Bronchial epithelial cell (primary cell): Measurements from ENCODE around the gene LRRC19. TPM values are rescaled to one million over a fixed set of nuclear protein-coding genes. Genes with fewer than 3 reads are reported as not detected.

ENCODE experiments used
- DNase-seq: peaks from one replicate; pipeline ENCODE4 v3.0.0-alpha.2; 2010; ENCODE audit warnings: low read depth
- FAIRE-seq: peaks from 2 replicates; lab custom pipeline; 2011; peaks lifted over from hg19 to GRCh38; lab: Jason Lieb, UNC
- H3K27me3 ChIP-seq: 2 replicates; pipeline ENCODE4 v1.5.1; 2011; ENCODE audit warnings: low read length; ENCODE audit not compliant: control insufficient read depth, insufficient read depth
- H3K36me3 ChIP-seq: 2 replicates; pipeline ENCODE4 v1.5.1; 2011; ENCODE audit warnings: low read length; ENCODE audit not compliant: control insufficient read depth, insufficient read depth
- H3K4me3 ChIP-seq: 2 replicates; pipeline ENCODE4 v1.5.1; 2011; ENCODE audit warnings: mild to moderate bottlenecking, low read depth, low read length, control low read depth
- total RNA-seq: library from RNA; depleted of rRNA; stranded (reverse); fragments of >200 nt; gene quantifications from 2 replicates; pipeline ENCODE4 v1.2.1, GENCODE V29; 2014
- TF ChIP-seq, protein P1 (sequence below): IDR thresholded peaks from 2 replicates; pipeline ENCODE4 v1.5.1; 2011; ENCODE audit warnings: mild to moderate bottlenecking, moderate library complexity, low read length, control low read depth, inconsistent platforms; ENCODE audit not compliant: insufficient read depth, severe bottlenecking

The LRRC19 gene
- total RNA-seq, 1 donor from 2014 or later = not detected

GRCh38 chr9:26947736-26948135 is 57.7 kb downstream of the LRRC19 start:
- Histone ChIP-seq H3K4me3 (peak overlapping the region; percentile 65), H3K36me3 (no peaks in the 10 kb centered on the region), H3K27me3 (no peaks in the 10 kb centered on the region)
- TF ChIP-seq, protein P1, sequence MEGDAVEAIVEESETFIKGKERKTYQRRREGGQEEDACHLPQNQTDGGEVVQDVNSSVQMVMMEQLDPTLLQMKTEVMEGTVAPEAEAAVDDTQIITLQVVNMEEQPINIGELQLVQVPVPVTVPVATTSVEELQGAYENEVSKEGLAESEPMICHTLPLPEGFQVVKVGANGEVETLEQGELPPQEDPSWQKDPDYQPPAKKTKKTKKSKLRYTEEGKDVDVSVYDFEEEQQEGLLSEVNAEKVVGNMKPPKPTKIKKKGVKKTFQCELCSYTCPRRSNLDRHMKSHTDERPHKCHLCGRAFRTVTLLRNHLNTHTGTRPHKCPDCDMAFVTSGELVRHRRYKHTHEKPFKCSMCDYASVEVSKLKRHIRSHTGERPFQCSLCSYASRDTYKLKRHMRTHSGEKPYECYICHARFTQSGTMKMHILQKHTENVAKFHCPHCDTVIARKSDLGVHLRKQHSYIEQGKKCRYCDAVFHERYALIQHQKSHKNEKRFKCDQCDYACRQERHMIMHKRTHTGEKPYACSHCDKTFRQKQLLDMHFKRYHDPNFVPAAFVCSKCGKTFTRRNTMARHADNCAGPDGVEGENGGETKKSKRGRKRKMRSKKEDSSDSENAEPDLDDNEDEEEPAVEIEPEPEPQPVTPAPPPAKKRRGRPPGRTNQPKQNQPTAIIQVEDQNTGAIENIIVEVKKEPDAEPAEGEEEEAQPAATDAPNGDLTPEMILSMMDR = no peak
- DNase-seq (no peak), FAIRE-seq (no peak)

DNA sequence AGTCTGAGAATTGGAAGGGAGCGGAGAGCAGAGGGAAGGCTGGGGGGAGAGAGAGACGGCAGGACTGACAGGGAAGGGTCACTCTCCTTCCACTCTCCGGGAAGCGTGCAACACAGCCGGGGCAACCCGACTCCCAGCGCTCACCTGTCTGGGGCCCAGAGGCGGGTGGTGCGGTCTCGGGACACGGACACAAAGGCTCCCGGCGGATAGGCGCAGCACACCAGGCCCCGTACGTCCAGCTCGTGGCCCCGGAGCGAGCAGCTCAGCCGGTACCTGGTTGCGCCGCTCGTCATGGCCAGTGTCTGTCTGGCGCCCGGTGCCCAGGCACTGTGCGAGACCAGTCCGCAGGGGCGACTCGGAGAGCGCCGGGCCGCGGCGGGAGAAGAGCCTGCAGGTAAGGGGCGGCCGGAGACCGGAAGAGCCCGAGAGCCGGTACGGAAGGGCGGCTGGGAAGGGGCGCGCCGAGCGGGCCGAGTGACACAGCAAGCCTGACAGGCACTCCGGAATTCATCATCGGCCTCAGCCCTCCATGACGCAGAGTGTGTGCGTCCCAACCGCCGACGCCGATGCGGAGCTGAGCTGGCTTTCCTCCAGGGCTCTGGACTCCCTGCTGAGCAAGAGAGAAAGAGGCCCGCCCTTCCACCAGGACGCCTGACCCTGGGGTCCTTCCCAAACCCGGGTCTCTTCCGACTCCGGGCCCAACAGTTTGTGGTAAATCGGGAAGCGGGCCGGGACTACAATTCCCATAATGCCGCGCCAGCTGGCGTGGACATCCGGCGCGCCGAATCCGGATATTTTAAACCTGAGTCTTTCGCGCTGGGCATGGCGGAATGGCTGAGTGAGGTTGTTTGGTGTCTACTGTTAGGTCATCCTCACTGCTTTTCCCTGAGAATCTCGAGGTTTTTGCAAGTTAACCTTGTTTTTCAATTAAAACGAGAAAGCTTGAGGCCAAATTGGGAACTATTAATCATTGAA is 58.4 kb downstream of the LRRC19 start, which contains the start of gene PLAA:
TSS of gene PLAA (minus strand) at position 490 of the 975 bp plus-strand sequence. CDS start at position 293, 197 bp downstream.
- DNase-seq = peak; percentile 86
- no peaks in the 10 kb centered on the region for H3K36me3 ChIP-seq
- TF ChIP-seq, protein P1 = peak; percentile 24
- no peaks in the 10 kb centered on the region for H3K27me3 ChIP-seq
- H3K4me3 ChIP-seq = peak within 1 kb of the TSS; percentile 65
- FAIRE-seq = no peak

DNA sequence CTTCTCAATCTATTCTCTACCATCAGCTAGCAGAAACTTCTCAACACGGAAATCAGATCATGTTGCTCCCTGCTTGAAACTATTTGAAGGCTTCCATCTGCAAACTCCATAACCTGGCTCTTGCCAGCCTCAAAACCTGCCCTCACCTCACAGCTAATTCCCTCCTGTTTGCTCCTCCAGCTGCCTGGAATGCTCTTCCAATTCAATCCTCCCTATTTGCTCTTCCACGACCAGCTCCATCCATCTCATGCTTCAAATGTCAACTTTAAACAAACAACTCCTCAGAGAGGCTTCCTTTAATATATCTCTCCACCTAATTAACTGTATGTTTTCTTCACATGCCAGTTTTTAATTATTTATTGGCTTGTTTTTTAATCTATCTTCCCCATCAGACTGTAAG is 59.9 kb downstream of the LRRC19 start:
- Histone ChIP-seq H3K36me3 (no peaks in the 10 kb centered on the region), H3K4me3 (peak overlapping the region; percentile 65), H3K27me3 (no peaks in the 10 kb centered on the region)
- DNase-seq (no peak), FAIRE-seq (no peak)
- TF ChIP-seq, protein P1 = no peak

Other genes with a start within 250 kb of the LRRC19 start
- gene CAAP1, start 112.9 kb downstream of the LRRC19 start, total RNA-seq = 22.4 and 22.5 TPM in 2 replicates
- 24.2 and 27.6 TPM in 2 replicates for gene PLAA, start 58.4 kb downstream of the LRRC19 start, total RNA-seq
- gene IFT74, start 49.3 kb downstream of the LRRC19 start, total RNA-seq = 6.8 and 16.0 TPM in 2 replicates
- under 0.01 and 0.26 TPM in 2 replicates for gene TEK, start 103.6 kb upstream of the LRRC19 start, total RNA-seq